Ishikawa (cell line): ENCODE data around the gene PTPRN2.

ENCODE experiments used
- CEBPB ChIP-seq: IDR thresholded peaks from 2 replicates; pipeline ENCODE4 v1.6.1; 2012
- CREB1 ChIP-seq: IDR thresholded peaks from 2 replicates; pipeline ENCODE4 v1.6.1; 2012; ENCODE audit warnings: low read depth
- EGR1 ChIP-seq: IDR thresholded peaks from 2 replicates; pipeline ENCODE4 v1.6.1; 2012
- EP300 ChIP-seq: IDR thresholded peaks from 2 replicates; pipeline ENCODE4 v1.6.1; 2012; ENCODE audit warnings: borderline replicate concordance
- FOXM1 ChIP-seq: IDR thresholded peaks from 2 replicates; pipeline ENCODE4 v1.6.1; 2012; ENCODE audit warnings: low read depth, borderline replicate concordance
- NFIC ChIP-seq: IDR thresholded peaks from 2 replicates; pipeline ENCODE4 v1.6.1; 2012
- RAD21 ChIP-seq: IDR thresholded peaks from 2 replicates; pipeline ENCODE4 v1.6.1; 2012; ENCODE audit warnings: low read depth
- TAF1 ChIP-seq: IDR thresholded peaks from 2 replicates; pipeline ENCODE4 v1.6.1; 2012; ENCODE audit warnings: low read depth, mild to moderate bottlenecking
- TCF12 ChIP-seq: IDR thresholded peaks from 2 replicates; pipeline ENCODE4 v1.6.1; 2012; ENCODE audit warnings: low read depth
- TEAD4 ChIP-seq: IDR thresholded peaks from 2 replicates; pipeline ENCODE4 v1.6.1; 2012
- YY1 ChIP-seq: IDR thresholded peaks from 2 replicates; pipeline ENCODE4 v1.6.1; 2012; ENCODE audit warnings: low read depth
- ZBTB7A ChIP-seq: IDR thresholded peaks from 2 replicates; pipeline ENCODE4 v1.6.1; 2012; ENCODE audit warnings: low read depth
- TF ChIP-seq, protein P1 (sequence below): IDR thresholded peaks from 2 replicates; pipeline ENCODE4 v1.6.1; 2012
- TF ChIP-seq, protein P2 (sequence below): IDR thresholded peaks from 2 replicates; pipeline ENCODE4 v1.6.1; 2012; ENCODE audit warnings: low read depth, mild to moderate bottlenecking
- TF ChIP-seq, protein P3 (sequence below): IDR thresholded peaks from 2 replicates; pipeline ENCODE4 v1.6.1; 2012

Gene PTPRN2

DNA sequence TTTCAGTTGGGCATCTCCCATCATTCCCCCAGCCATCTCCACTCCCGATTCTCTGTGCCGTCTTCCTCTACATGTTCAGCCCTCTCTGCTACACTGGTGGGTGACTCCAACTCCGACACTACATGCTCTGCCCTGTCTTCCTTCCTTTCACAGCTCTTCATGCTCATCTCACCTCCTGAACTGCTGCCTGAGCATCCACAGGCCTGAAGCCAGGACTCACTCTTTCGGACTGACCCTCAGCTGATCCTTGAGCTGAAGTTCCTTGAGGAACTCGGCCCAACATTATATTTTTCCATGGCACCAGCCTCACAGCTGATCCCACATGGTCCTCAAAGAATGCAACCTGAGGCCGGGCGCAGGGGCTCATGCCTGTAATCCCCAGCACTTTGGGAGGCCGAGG is 538.4 kb downstream of the PTPRN2 start:
- TF ChIP-seq, protein P1, sequence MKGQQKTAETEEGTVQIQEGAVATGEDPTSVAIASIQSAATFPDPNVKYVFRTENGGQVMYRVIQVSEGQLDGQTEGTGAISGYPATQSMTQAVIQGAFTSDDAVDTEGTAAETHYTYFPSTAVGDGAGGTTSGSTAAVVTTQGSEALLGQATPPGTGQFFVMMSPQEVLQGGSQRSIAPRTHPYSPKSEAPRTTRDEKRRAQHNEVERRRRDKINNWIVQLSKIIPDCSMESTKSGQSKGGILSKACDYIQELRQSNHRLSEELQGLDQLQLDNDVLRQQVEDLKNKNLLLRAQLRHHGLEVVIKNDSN: no peak
- TF ChIP-seq CREB1 (no peak), YY1 (no peak), TAF1 (no peak), EP300 (no peak), CEBPB (no peak), FOXM1 (no peak), NFIC (no peak), RAD21 (no peak), TCF12 (no peak)
- TF ChIP-seq, protein P2, sequence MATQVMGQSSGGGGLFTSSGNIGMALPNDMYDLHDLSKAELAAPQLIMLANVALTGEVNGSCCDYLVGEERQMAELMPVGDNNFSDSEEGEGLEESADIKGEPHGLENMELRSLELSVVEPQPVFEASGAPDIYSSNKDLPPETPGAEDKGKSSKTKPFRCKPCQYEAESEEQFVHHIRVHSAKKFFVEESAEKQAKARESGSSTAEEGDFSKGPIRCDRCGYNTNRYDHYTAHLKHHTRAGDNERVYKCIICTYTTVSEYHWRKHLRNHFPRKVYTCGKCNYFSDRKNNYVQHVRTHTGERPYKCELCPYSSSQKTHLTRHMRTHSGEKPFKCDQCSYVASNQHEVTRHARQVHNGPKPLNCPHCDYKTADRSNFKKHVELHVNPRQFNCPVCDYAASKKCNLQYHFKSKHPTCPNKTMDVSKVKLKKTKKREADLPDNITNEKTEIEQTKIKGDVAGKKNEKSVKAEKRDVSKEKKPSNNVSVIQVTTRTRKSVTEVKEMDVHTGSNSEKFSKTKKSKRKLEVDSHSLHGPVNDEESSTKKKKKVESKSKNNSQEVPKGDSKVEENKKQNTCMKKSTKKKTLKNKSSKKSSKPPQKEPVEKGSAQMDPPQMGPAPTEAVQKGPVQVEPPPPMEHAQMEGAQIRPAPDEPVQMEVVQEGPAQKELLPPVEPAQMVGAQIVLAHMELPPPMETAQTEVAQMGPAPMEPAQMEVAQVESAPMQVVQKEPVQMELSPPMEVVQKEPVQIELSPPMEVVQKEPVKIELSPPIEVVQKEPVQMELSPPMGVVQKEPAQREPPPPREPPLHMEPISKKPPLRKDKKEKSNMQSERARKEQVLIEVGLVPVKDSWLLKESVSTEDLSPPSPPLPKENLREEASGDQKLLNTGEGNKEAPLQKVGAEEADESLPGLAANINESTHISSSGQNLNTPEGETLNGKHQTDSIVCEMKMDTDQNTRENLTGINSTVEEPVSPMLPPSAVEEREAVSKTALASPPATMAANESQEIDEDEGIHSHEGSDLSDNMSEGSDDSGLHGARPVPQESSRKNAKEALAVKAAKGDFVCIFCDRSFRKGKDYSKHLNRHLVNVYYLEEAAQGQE: no peak

DNA sequence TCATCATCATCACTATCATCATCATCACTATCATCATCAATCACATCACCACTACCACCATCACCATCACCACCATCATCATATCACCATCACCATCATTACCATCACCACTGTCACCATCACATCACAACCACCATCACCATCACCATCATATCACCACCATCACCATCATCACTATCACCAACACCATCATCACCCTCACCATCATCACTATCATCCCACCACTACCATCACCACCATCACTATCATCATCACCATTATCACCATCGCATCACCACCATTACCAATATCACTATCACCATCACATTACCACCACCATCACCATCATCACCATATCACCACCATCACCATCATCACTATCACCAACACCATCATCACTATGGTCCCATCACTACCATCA is 539.1 kb downstream of the PTPRN2 start:
- TF ChIP-seq RAD21 (no peak), ZBTB7A (no peak), EGR1 (no peak), TEAD4 (no peak), NFIC (no peak), TAF1 (no peak), YY1 (no peak)
- TF ChIP-seq, protein P1: no peak
- TF ChIP-seq, protein P2: no peak
- TF ChIP-seq, protein P3, sequence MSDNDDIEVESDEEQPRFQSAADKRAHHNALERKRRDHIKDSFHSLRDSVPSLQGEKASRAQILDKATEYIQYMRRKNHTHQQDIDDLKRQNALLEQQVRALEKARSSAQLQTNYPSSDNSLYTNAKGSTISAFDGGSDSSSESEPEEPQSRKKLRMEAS: no peak

DNA sequence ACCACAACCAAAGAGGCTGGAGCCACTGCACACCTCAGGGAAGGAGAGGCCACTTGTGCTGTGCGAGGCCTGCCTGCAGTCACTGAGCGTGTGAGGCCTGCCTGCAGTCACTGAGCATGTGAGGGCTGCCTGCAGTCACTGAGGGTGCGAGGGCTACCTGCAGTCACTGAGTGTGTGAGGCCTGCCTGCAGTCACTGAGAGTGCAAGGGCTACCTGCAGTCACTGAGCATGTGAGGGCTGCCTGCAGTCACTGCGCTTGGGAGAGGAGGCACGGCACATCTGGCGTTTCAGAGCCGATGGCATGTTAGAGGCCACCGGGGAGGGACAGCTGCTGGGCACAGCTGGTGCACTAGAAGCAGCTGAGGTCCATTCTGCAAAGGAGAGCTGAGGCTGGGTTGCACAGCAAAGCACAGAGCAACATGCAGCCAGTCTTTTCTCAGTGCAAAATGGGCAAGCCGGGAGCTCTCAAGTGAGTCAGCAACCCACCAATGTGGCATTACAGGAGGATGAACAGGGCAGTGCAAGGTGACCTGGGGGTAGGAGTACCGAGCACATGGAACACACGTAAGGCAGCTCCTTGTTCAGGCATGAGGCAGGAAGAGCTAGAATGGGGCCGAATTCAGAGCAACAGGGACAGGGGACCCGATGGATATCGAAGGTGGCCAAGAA is 540.1 kb downstream of the PTPRN2 start:
- TF ChIP-seq RAD21 (no peak), TEAD4 (no peak), EP300 (no peak), FOXM1 (no peak), CREB1 (no peak), EGR1 (no peak), TAF1 (no peak), ZBTB7A (no peak), YY1 (no peak), CEBPB (no peak), NFIC (no peak), TCF12 (no peak)
- TF ChIP-seq, protein P3: no peak
- TF ChIP-seq, protein P2: no peak
- TF ChIP-seq, protein P1: no peak

DNA sequence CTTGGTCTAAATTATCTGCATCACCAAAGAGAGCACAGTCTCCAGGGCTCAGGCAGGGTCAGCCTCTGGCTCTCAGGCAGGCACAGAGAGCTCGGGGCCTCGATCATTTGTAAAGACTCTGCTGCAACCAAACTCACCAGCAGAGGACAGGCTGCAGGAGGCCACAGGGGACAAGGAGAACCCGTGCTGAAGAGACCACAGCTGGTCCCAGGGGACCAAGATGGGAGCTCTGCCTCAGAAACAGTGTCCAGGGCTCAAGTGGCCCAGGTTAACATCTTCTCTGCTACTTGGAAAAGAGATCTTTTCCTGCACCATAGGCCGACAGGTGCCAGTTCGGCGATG is 543.2 kb downstream of the PTPRN2 start:
- no peak for TF ChIP-seq TAF1
- TF ChIP-seq CREB1: no peak
- no peak for TF ChIP-seq FOXM1
- TF ChIP-seq, protein P2: no peak
- TF ChIP-seq TCF12: no peak
- TF ChIP-seq, protein P1: no peak
- no peak for TF ChIP-seq CEBPB
- no peak for TF ChIP-seq NFIC
- TF ChIP-seq YY1: no peak
- no peak for TF ChIP-seq TEAD4
